Lower leg skin (tissue), 3 donors: ENCODE data around the gene GRIK3.

Experiments used
- CTCF ChIP-seq, 3 donors: fragments of 450-650 bp; IDR thresholded peaks; one replicate each; pipeline ENCODE4 v1.5.1; 2016; ENCODE audit warnings: antibody characterized with exemption in 3 of 3, mild to moderate bottlenecking in 3 of 3, moderate library complexity in 2 of 3
- POLR2A ChIP-seq, 2 donors: fragments of 450-650 bp; IDR thresholded peaks; one replicate each; pipeline ENCODE4 v1.6.1; 2016 to 2017; ENCODE audit warnings: antibody characterized with exemption in 2 of 2, mild to moderate bottlenecking in 1 of 2, moderate library complexity in 1 of 2

DNA sequence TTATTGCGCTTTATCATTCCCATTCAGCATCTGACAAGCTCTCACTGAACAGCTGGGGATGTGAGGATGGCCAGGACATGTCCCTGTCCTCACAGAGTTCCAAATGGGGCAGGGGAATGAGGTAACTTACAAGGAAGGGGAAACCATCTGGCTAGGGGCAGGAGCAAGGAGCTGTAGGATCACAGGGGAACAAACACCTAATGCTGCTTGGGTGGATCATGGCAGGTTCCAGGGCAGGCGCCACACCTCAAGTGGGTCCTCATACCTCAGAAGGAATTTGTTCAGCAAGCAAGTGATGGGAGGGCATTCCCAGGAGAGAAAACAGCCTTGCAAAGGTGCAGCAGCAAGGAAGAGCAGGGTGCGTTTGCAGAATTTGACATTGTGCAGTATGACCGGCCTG, 35.1 kb upstream of the GRIK3 start:
- TF ChIP-seq CTCF (IDR thresholded peaks at IDR 0.05) = no peak
- no peak for TF ChIP-seq POLR2A (IDR thresholded peaks at IDR 0.05)
